Ovary (tissue), 9 donors: ENCODE measurements around the gene CKS1B. TPM values are rescaled to one million over a fixed set of nuclear protein-coding genes. Genes with fewer than 3 reads are reported as not detected.

Experiments used
- DNase-seq, 5 donors: peaks; one replicate each; pipeline ENCODE4 v3.0.0-alpha.2; 2019 to 2020
- H3K27ac ChIP-seq, 2 donors: fragments of 200-600 bp; one replicate each; pipeline versions ENCODE4 v1.5.1 to v1.8.0; 2019 to 2022
- H3K27me3 ChIP-seq: fragments of 200-600 bp; one replicate; pipeline ENCODE4 v1.8.0; 2022
- H3K36me3 ChIP-seq: fragments of 200-600 bp; sonication (generic); one replicate; pipeline ENCODE4 v1.5.1; 2019
- H3K4me1 ChIP-seq: one replicate; pipeline ENCODE4 v1.8.1; 2013; ENCODE audit warnings: mild to moderate bottlenecking, moderate library complexity; ENCODE audit not compliant: insufficient read depth
- H3K4me3 ChIP-seq: fragments of 200-600 bp; sonication (generic); one replicate; pipeline ENCODE4 v1.5.1; 2017
- H3K9me3 ChIP-seq, 2 donors: fragments of 200-600 bp in 1 of 2; sonication (generic) in 1 of 2; one replicate each; pipeline versions ENCODE4 v1.5.1 to v1.8.1; 2013 to 2019; ENCODE audit warnings: mild to moderate bottlenecking in 1 of 2, moderate library complexity in 1 of 2
- CTCF ChIP-seq, 3 donors: fragments of 450-650 bp in 2 of 3; fragments of 200-600 bp in 1 of 3; IDR thresholded peaks; one replicate each; pipeline versions ENCODE4 v1.5.1 to v1.8.0; 2016 to 2022; ENCODE audit warnings: antibody characterized with exemption in 3 of 3, mild to moderate bottlenecking in 1 of 3
- EP300 ChIP-seq: sonication (generic); formaldehyde crosslinking; IDR thresholded peaks from one replicate; pipeline ENCODE4 v1.6.1; 2017; ENCODE audit warnings: antibody characterized with exemption
- POLR2A ChIP-seq: fragments of 450-650 bp; IDR thresholded peaks from one replicate; pipeline ENCODE4 v1.6.1; 2017; ENCODE audit warnings: antibody characterized with exemption, mild to moderate bottlenecking, moderate library complexity
- WGBS, 3 donors: extraction: QIAGEN DNeasy Blood & Tissue Kit in 1 of 3; methylation state at CpG; one replicate each; pipeline versions ENCODE4 v1.1.5 to v1.1.7; 2013 to 2017; 5-methylcytosine and 5-hydroxymethylcytosine counted together
- intact Hi-C, 4 donors: fragments of 100-400 bp; cut with DNase I; formaldehyde crosslinking; loops; one replicate each; pipeline versions ENCODE4 v1.11.0 to v1.15.1; 2022 to 2023
- polyA plus RNA-seq, 2 donors: library from polyadenylated mRNA; stranded (reverse); fragments of 200-250 nt in 1 of 2; fragments of 350-450 nt in 1 of 2; fragmentation: Illumina TruSeq in 1 of 2; extraction: RNeasy Lipid Tissue Mini Kit (QIAGEN cat#74804) in 1 of 2; gene quantifications; one replicate each; pipeline ENCODE4 v1.2.3, GENCODE V29; 2013 to 2014
- total RNA-seq, 7 donors: library from RNA; depleted of rRNA in 2 of 7; stranded (reverse); fragments of >200 nt in 2 of 7; fragmentation: NEBNext Ultra II Directional in 3 of 7; extraction: Animal tissue kit (Norgen Biotek cat#: 25700) in 3 of 7; gene quantifications; one replicate each; pipeline versions ENCODE4 v1.1.0 to v1.2.4, GENCODE V29; 2016 to 2023
- donor health status: DM: no; HTN: no; CAD: no; lungs with moderate emphysema.
- donor health status: DM: no; HTN: no; CAD: no.
- donor health status: Bipolar disorder and iron deficiency.
- donor health status: DM: yes; HTN: yes; CAD: no.
- donor health status: DM: no; HTN: no; CAD: no.
- donor health status: DM: yes; HTN: yes; CAD: no.

Gene CKS1B
- total and polyA plus RNA-seq, 9 donors = 12.2 to 55.8 (median 28.0) TPM

GRCh38 chr1:154945160-154945961 is 29.1 kb upstream of the CKS1B start:
- no peaks in the 10 kb centered on the region for H3K9me3 ChIP-seq
- no peak for TF ChIP-seq CTCF (IDR thresholded peaks at IDR 0.05)
- no peak for TF ChIP-seq EP300
- no peak for TF ChIP-seq POLR2A
- peak in 1 of 5 donors; percentile 38 for DNase-seq
- H3K4me1 ChIP-seq = peaks cover 18% of the 10 kb centered on the region
- no peaks in the 10 kb centered on the region for H3K36me3 ChIP-seq
- intact Hi-C loops = no loop called here
- H3K27ac ChIP-seq = no peak overlapping the region
- no peak overlapping the region for H3K4me3 ChIP-seq
- H3K27me3 ChIP-seq = no peaks in the 10 kb centered on the region
- WGBS, 3 donors = 77 to 84% (median 81%) methylated on average over 15 of the region's 15 CpGs

- intact Hi-C loops = no loop called here
- Histone ChIP-seq H3K4me1 (peaks cover 17% of the 10 kb centered on the region), H3K36me3 (no peaks in the 10 kb centered on the region), H3K4me3 (no peak overlapping the region), H3K9me3 (no peaks in the 10 kb centered on the region), H3K27ac (no peak overlapping the region), H3K27me3 (no peaks in the 10 kb centered on the region)
- WGBS, 3 donors = 73 to 78% (median 77%) methylated on average over 17 of the region's 17 CpGs
- TF ChIP-seq EP300 (no peak), CTCF (IDR thresholded peaks at IDR 0.05) (no peak), POLR2A (no peak)
- no peak for DNase-seq
Measured at GRCh38 chr1:154945962-154946850, 28.3 kb upstream of the CKS1B start.

GRCh38 chr1:154948079-154948478 is 26.4 kb upstream of the CKS1B start:
- Histone ChIP-seq H3K27ac (no peak overlapping the region), H3K4me1 (peaks cover 15% of the 10 kb centered on the region), H3K36me3 (no peaks in the 10 kb centered on the region), H3K4me3 (no peak overlapping the region), H3K9me3 (no peaks in the 10 kb centered on the region), H3K27me3 (no peaks in the 10 kb centered on the region)
- 90 to 96% (median 93%) methylated on average over 11 of the region's 11 CpGs for WGBS, 3 donors
- intact Hi-C loops = no loop called here
- DNase-seq = no peak
- no peak for TF ChIP-seq EP300

GRCh38 chr1:154951901-154952657 is 22.4 kb upstream of the CKS1B start:
- TF ChIP-seq POLR2A (no peak), CTCF (IDR thresholded peaks at IDR 0.05) (no peak), EP300 (no peak)
- WGBS, 3 donors = 50 to 67% (median 53%) methylated on average over 15 of the region's 15 CpGs
- Histone ChIP-seq H3K36me3 (no peaks in the 10 kb centered on the region), H3K9me3 (no peaks in the 10 kb centered on the region), H3K27ac (peak overlapping the region in 1 of 2 donors; percentile 53), H3K4me3 (no peak overlapping the region), H3K4me1 (peaks cover 38% of the 10 kb centered on the region), H3K27me3 (no peaks in the 10 kb centered on the region)
- intact Hi-C loops = loop anchor here in 1 of 4 donors (5.0 kb wide), 1 partner anchor 100 kb away; the partner anchor contains the start of gene ADAM15
- DNase-seq = peak in 2 of 5 donors; percentile 50 to 60
